Transverse colon (tissue), 3 donors: ENCODE data around the gene HHIPL1.

Source experiments
- CTCF ChIP-seq, 5 experiments: fragments of 200-600 bp in 3 of 5; fragments of 450-650 bp in 2 of 5; sonication (generic) in 3 of 5; IDR thresholded peaks; 1 replicate in 2 of 5; 2 replicates in 3 of 5; pipeline ENCODE4 v1.5.1; 2016 to 2017; ENCODE audit warnings: antibody characterized with exemption in 5 of 5, inconsistent platforms in 3 of 5, mild to moderate bottlenecking in 2 of 5, moderate library complexity in 1 of 5
- POLR2A ChIP-seq: fragments of 450-650 bp; IDR thresholded peaks from one replicate; pipeline ENCODE4 v1.6.1; 2016; ENCODE audit warnings: antibody characterized with exemption, mild to moderate bottlenecking, moderate library complexity

DNA sequence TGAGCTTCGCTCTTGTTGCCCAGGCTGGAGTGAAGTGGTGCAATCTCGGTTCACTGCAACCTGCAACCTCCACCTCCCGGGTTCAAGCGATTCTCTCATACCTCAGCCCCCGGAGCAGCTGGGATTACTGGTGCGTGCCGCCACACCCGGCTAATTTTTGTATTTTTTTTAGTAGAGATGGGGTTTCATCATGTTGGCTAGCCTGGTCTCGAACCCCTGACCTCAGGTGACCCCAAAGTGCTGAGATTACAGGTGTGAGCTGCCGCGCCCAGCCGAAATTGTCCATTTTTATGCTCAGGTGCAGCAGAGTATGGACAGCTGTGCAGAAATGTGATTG is 20.0 kb downstream of the HHIPL1 start:
- TF ChIP-seq POLR2A (no peak), CTCF (IDR thresholded peaks at IDR 0.05) (no peak)
